HG03159 (cell line): ENCODE results near the gene PAX5.

Source experiments
- ATAC-seq: cut with Tn5 transposase; IDR thresholded peaks from one replicate; pipeline ENCODE4 v1.9.1; 2021; ENCODE audit warnings: mild to moderate bottlenecking, moderate library complexity; ENCODE audit not compliant: unreplicated experiment

Gene PAX5

GRCh38 chr9:36961561-36962325 lies 72.3 kb downstream of the PAX5 start:
- ATAC-seq, result no peak

- no peak for ATAC-seq
Observed at GRCh38 chr9:36961051-36961450, 73.0 kb downstream of the PAX5 start.

GRCh38 chr9:36960575-36960955 lies 73.5 kb downstream of the PAX5 start:
- ATAC-seq, result no peak

- ATAC-seq, result no peak
Observed at GRCh38 chr9:36959681-36960574, 74.1 kb downstream of the PAX5 start.

- no peak for ATAC-seq
Observed at GRCh38 chr9:36956908-36957307, 77.2 kb downstream of the PAX5 start.

- no peak for ATAC-seq
Observed at GRCh38 chr9:36950389-36950788, 83.7 kb downstream of the PAX5 start.

- ATAC-seq, result no peak
Observed at GRCh38 chr9:36949466-36949865, 84.6 kb downstream of the PAX5 start.

- ATAC-seq, result no peak
Observed at GRCh38 chr9:36948051-36948450, 86.0 kb downstream of the PAX5 start.

GRCh38 chr9:36946653-36947052 lies 87.4 kb downstream of the PAX5 start:
- no peak for ATAC-seq

- no peak for ATAC-seq
Observed at GRCh38 chr9:36945999-36946398, 88.1 kb downstream of the PAX5 start.

GRCh38 chr9:36942891-36943290 lies 91.2 kb downstream of the PAX5 start:
- no peak for ATAC-seq

GRCh38 chr9:36941441-36941840 lies 92.6 kb downstream of the PAX5 start:
- no peak for ATAC-seq

- ATAC-seq, result no peak
Observed at GRCh38 chr9:36940881-36941280, 93.2 kb downstream of the PAX5 start.

GRCh38 chr9:36940500-36940853 lies 93.6 kb downstream of the PAX5 start:
- ATAC-seq, result no peak

- ATAC-seq, result no peak
Observed at GRCh38 chr9:36939655-36940499, 94.2 kb downstream of the PAX5 start.

GRCh38 chr9:36939214-36939613 lies 94.9 kb downstream of the PAX5 start:
- no peak for ATAC-seq

GRCh38 chr9:36938617-36939016 lies 95.5 kb downstream of the PAX5 start:
- ATAC-seq, result no peak

GRCh38 chr9:36937951-36938350 lies 96.1 kb downstream of the PAX5 start:
- ATAC-seq, result no peak

GRCh38 chr9:36937346-36937745 lies 96.7 kb downstream of the PAX5 start:
- ATAC-seq, result no peak

GRCh38 chr9:36936498-36936831 lies 97.6 kb downstream of the PAX5 start:
- ATAC-seq, result no peak

GRCh38 chr9:36935768-36936497 lies 98.1 kb downstream of the PAX5 start:
- peak; percentile 59 for ATAC-seq
